ENCODE measurements around the gene SLC4A9. TPM values are rescaled to one million over a fixed set of nuclear protein-coding genes. Genes with fewer than 3 reads are reported as not detected.

SLC4A9 gene
- total RNA-seq, 6 donors from 2014 or later = 0.15 to 0.23 (median 0.17) TPM; not detected in 3

DNA sequence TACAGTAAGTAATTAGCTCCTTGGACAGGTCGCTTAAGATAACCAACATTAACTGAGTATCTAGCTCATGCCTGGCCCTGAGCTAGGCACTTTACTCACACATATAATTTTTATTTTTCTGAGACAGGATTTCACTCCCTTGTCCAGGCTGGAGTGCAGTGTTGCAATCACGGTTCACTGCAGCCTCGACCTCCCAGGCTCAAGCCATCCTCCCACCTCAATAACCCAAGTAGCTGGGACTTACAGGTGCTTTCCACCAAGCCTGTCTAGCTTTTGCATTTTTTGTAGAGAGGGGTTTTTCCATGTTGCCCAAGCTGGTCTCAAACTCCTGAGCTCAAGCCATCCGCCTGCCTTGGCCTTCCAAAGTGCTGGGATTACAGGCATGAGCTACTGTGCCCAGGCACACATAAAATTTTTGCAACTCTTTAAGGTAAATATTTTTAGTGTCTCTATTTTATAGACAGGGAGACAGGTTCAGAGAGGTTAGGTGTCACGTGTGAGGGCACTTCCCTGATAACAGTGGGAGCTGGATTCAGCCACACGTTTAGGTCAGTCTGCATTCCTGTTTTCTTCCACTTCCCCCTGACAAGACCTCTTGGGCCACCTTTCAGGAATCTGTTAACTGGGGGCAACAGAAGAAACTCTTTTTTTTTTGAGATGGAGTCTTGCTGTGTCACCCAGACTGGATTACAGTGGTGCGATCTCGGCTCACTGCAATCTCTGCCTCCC is 31.8 kb upstream of the SLC4A9 start:
- H3K4me3 ChIP-seq = no peak overlapping the region
- ATAC-seq (ENCODE audit: low FRiP score in 2 of 2) = no peak
- H3K27me3 ChIP-seq = no peaks in the 10 kb centered on the region
- 78 to 80% methylated on average over 8 of the region's 8 CpGs for WGBS, 2 donors
- H3K4me1 ChIP-seq = peaks cover 22 to 40% (median 27%) of the 10 kb centered on the region in 4 donors
- DNase-seq = no peak
- peaks cover 0 to 10% (median 4%) of the 10 kb centered on the region in 4 donors for H3K36me3 ChIP-seq
- TF ChIP-seq POLR2A (IDR thresholded peaks at IDR 0.05) (no peak), EP300 (IDR thresholded peaks at IDR 0.05) (no peak), POLR2AphosphoS5 (IDR thresholded peaks at IDR 0.05) (no peak)
- TF ChIP-seq, protein P1, sequence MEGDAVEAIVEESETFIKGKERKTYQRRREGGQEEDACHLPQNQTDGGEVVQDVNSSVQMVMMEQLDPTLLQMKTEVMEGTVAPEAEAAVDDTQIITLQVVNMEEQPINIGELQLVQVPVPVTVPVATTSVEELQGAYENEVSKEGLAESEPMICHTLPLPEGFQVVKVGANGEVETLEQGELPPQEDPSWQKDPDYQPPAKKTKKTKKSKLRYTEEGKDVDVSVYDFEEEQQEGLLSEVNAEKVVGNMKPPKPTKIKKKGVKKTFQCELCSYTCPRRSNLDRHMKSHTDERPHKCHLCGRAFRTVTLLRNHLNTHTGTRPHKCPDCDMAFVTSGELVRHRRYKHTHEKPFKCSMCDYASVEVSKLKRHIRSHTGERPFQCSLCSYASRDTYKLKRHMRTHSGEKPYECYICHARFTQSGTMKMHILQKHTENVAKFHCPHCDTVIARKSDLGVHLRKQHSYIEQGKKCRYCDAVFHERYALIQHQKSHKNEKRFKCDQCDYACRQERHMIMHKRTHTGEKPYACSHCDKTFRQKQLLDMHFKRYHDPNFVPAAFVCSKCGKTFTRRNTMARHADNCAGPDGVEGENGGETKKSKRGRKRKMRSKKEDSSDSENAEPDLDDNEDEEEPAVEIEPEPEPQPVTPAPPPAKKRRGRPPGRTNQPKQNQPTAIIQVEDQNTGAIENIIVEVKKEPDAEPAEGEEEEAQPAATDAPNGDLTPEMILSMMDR (IDR thresholded peaks at IDR 0.05) = no peak
- no peaks in the 10 kb centered on the region for H3K9me3 ChIP-seq
- H3K27ac ChIP-seq = no peak overlapping the region

DNA sequence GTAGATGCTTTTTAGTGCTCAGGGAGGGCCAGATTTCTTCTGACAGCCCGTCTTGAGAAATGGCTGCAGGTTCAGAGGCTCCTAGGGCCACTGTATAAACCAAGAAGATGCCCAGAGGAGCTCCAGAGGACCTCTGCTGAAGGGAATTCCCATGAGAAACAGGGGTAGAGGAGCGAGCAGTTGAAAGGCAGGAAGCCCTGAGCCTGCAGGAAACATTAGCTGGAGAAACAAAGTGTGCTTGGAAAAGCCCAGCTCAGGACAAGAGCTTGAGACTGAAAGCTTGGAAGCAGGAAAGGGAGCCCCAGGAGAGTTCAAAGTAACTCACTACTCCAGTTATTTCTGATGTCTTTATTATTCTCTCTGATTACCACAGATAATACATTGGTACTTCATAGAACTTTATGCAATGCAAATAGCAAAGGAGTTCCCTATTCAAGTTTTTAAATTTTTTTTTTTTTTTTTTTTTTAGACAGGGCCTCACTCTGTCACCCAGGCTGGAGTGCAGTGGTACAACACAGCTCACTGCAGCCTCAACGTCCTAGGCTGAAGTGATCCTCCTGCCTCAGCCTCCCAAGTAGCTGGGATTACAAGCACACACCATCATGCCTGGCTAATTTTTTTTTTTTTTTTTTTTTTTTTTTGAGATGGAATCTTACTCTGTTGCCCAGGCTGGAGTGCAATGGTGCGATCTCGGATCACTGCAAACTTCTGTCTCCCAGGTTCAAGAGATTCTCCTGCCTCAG is 30.1 kb upstream of the SLC4A9 start:
- Histone ChIP-seq H3K4me3 (no peak overlapping the region), H3K4me1 (peaks cover 5 to 23% (median 13%) of the 10 kb centered on the region in 4 donors), H3K36me3 (peaks cover 0 to 27% (median 16%) of the 10 kb centered on the region in 4 donors), H3K9me3 (no peaks in the 10 kb centered on the region), H3K27me3 (no peaks in the 10 kb centered on the region), H3K27ac (peak overlapping the region in 2 of 4 donors; percentile 27 to 55)
- TF ChIP-seq POLR2A (IDR thresholded peaks at IDR 0.05) = no peak
- TF ChIP-seq, protein P1 (IDR thresholded peaks at IDR 0.05) = no peak
- no peak for TF ChIP-seq POLR2AphosphoS5 (IDR thresholded peaks at IDR 0.05)
- no peak for TF ChIP-seq EP300 (IDR thresholded peaks at IDR 0.05)
- no peak for DNase-seq
- ATAC-seq (ENCODE audit: low FRiP score in 2 of 2) = no peak
- WGBS, 2 donors = 64 to 71% methylated on average over 5 of the region's 5 CpGs

DNA sequence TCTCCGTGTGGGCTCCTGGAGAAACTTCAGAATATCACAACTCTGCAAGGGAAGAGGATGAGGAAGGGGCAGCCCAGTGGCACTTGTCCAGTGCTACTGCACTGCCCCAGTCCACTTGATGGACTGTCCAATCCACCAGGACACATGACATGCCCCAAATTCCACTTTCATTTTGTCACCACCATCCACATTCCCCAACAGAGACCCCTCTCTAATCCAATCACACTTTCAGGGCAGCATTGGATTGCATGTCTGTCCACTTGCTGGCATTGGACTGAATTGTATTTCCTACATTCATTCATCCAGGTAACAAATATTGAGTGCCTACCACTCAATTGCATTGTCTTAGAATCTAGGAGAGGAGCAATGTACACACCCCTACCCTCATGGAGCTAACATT is 28.4 kb upstream of the SLC4A9 start:
- ATAC-seq (ENCODE audit: low FRiP score in 2 of 2) = no peak
- 60 to 100% methylated on average over 1 of the region's 1 CpG for WGBS, 2 donors
- no peak for TF ChIP-seq POLR2A (IDR thresholded peaks at IDR 0.05)
- TF ChIP-seq, protein P1 (IDR thresholded peaks at IDR 0.05) = no peak
- no peak for TF ChIP-seq EP300 (IDR thresholded peaks at IDR 0.05)
- no peak for TF ChIP-seq POLR2AphosphoS5 (IDR thresholded peaks at IDR 0.05)
- Histone ChIP-seq H3K4me1 (peaks cover 9 to 23% (median 13%) of the 10 kb centered on the region in 4 donors), H3K9me3 (no peaks in the 10 kb centered on the region), H3K4me3 (no peak overlapping the region), H3K27ac (no peak overlapping the region), H3K27me3 (no peaks in the 10 kb centered on the region), H3K36me3 (peaks cover 0 to 35% (median 24%) of the 10 kb centered on the region in 4 donors)
- no peak for DNase-seq

DNA sequence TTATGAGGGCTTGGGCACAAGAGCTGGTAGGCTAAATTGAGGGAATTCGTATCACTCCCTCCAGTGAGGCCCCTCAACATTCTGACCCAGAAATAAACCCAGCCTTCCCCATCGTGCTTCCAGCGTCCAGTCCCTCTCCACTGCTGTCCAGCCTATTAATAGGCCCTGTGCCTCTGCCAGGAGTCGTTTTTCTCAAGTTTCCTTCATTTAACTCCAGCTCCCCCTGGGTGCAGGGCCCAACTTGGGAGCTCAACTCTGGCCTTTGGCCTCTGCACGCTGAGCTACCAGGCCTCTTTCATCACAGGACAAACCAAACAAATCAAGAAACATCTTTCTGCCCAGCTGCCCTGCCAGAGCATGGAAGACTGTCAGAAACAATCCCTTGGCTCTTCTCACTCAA is 23.6 kb upstream of the SLC4A9 start:
- WGBS, 2 donors = 52 to 61% methylated on average over 5 of the region's 5 CpGs
- Histone ChIP-seq H3K27ac (peak overlapping the region; percentile 12 to 69 (median 35)), H3K27me3 (no peaks in the 10 kb centered on the region), H3K4me3 (no peak overlapping the region), H3K4me1 (peaks cover 10 to 34% (median 23%) of the 10 kb centered on the region in 4 donors), H3K36me3 (peaks cover 0 to 57% (median 25%) of the 10 kb centered on the region in 4 donors), H3K9me3 (no peaks in the 10 kb centered on the region)
- ATAC-seq (ENCODE audit: low FRiP score in 2 of 2) = peak in 1 of 2 donors; percentile 34
- TF ChIP-seq POLR2AphosphoS5 (IDR thresholded peaks at IDR 0.05) = no peak
- TF ChIP-seq, protein P1 (IDR thresholded peaks at IDR 0.05) = no peak
- TF ChIP-seq EP300 (IDR thresholded peaks at IDR 0.05) = no peak
- TF ChIP-seq POLR2A (IDR thresholded peaks at IDR 0.05) = no peak
- DNase-seq = no peak
